WTC11 (cell line): ENCODE measurements around the gene PPP4R3B.

Source experiments
- CREB1 ChIP-seq: sonication (generic); formaldehyde crosslinking; IDR thresholded peaks from 2 replicates; pipeline ENCODE4 v1.8.0; 2023; ENCODE audit warnings: mild to moderate bottlenecking, missing genetic modification reagents
- ELF4 ChIP-seq: sonication (generic); formaldehyde crosslinking; IDR thresholded peaks from 2 replicates; pipeline ENCODE4 v1.8.1; 2022; ENCODE audit warnings: low read depth, mild to moderate bottlenecking, moderate library complexity, missing genetic modification reagents
- ESRRA ChIP-seq: sonication (generic); formaldehyde crosslinking; IDR thresholded peaks from 2 replicates; pipeline ENCODE4 v1.8.1; 2022; ENCODE audit warnings: mild to moderate bottlenecking, missing genetic modification reagents, borderline replicate concordance
- FOXJ3 ChIP-seq: sonication (generic); formaldehyde crosslinking; IDR thresholded peaks from 2 replicates; pipeline ENCODE4 v1.9.0; 2021; ENCODE audit warnings: missing genetic modification reagents, mild to moderate bottlenecking, borderline replicate concordance
- IRF2 ChIP-seq: sonication (generic); formaldehyde crosslinking; IDR thresholded peaks from 2 replicates; pipeline ENCODE4 v1.8.0; 2022; ENCODE audit warnings: low read depth, missing genetic modification reagents, borderline replicate concordance
- JUN ChIP-seq: sonication (generic); formaldehyde crosslinking; IDR thresholded peaks from 2 replicates; pipeline ENCODE4 v1.8.0; 2023; ENCODE audit warnings: mild to moderate bottlenecking, missing genetic modification reagents
- NR2C2 ChIP-seq: sonication (generic); formaldehyde crosslinking; IDR thresholded peaks from 2 replicates; pipeline ENCODE4 v1.8.0; 2022; ENCODE audit warnings: mild to moderate bottlenecking, missing genetic modification reagents
- SP1 ChIP-seq: sonication (generic); formaldehyde crosslinking; conservative IDR thresholded peaks from 2 replicates; pipeline ENCODE4 v1.8.1; 2022; ENCODE audit warnings: missing genetic modification reagents
- TP53 ChIP-seq: sonication (generic); formaldehyde crosslinking; IDR thresholded peaks from 2 replicates; pipeline ENCODE4 v1.8.1; 2023; ENCODE audit warnings: mild to moderate bottlenecking, missing genetic modification reagents
- TF ChIP-seq, protein P1 (sequence below): fragments of 250-450 bp; sonication (Bioruptor Pico); IDR thresholded peaks from 2 replicates; pipeline ENCODE4 v1.9.0; 2021; ENCODE audit warnings: mild to moderate bottlenecking
- TF ChIP-seq, protein P2 (sequence below): fragments of 200-600 bp; IDR thresholded peaks from 2 replicates; pipeline ENCODE4 v1.8.0; 2022; ENCODE audit warnings: antibody characterized with exemption
- TF ChIP-seq, protein P3 (sequence below): sonication (generic); formaldehyde crosslinking; IDR thresholded peaks from 2 replicates; pipeline ENCODE4 v1.8.1; 2023; ENCODE audit warnings: mild to moderate bottlenecking, missing genetic modification reagents, moderate library complexity
- TF ChIP-seq, protein P4 (sequence below): sonication (generic); formaldehyde crosslinking; conservative IDR thresholded peaks from 2 replicates; pipeline ENCODE4 v1.8.1; 2023; ENCODE audit warnings: mild to moderate bottlenecking, low read depth, missing genetic modification reagents, moderate library complexity
- TF ChIP-seq, protein P5 (sequence below): sonication (generic); formaldehyde crosslinking; IDR thresholded peaks from 2 replicates; pipeline ENCODE4 v1.8.1; 2023; ENCODE audit warnings: mild to moderate bottlenecking, missing genetic modification reagents, borderline replicate concordance

DNA sequence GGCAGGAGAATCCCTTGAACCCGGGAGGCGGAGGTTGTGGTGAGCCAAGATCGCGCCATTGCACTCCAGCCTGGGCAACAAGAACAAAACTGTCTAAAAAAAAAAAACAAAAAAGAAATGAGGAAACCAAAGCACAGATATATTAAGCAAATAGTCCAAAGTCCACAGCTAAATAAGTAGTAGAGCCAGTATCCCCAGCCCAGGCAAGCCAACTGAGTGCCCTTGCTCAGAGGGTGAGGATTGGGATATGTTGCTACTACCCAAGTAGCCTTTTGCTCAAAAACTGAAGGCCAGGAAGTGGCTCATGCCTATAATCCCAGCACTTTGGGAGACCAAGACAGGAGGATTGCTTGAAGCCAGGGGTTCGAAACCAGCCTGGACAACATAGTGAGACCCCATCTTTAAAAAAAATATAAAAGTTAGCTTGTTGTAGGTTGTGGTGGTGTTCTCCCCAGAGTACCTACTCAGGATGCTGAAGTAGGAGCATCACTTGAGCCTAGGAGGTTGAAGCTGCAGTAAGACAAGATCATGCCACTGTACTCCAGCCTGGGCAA lies 92.5 kb downstream of the PPP4R3B start:
- no peak for TF ChIP-seq CREB1 (CRISPR knock-in tag)
- TF ChIP-seq, protein P1, sequence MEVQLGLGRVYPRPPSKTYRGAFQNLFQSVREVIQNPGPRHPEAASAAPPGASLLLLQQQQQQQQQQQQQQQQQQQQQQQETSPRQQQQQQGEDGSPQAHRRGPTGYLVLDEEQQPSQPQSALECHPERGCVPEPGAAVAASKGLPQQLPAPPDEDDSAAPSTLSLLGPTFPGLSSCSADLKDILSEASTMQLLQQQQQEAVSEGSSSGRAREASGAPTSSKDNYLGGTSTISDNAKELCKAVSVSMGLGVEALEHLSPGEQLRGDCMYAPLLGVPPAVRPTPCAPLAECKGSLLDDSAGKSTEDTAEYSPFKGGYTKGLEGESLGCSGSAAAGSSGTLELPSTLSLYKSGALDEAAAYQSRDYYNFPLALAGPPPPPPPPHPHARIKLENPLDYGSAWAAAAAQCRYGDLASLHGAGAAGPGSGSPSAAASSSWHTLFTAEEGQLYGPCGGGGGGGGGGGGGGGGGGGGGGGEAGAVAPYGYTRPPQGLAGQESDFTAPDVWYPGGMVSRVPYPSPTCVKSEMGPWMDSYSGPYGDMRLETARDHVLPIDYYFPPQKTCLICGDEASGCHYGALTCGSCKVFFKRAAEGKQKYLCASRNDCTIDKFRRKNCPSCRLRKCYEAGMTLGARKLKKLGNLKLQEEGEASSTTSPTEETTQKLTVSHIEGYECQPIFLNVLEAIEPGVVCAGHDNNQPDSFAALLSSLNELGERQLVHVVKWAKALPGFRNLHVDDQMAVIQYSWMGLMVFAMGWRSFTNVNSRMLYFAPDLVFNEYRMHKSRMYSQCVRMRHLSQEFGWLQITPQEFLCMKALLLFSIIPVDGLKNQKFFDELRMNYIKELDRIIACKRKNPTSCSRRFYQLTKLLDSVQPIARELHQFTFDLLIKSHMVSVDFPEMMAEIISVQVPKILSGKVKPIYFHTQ (CRISPR knock-in tag): no peak
- no peak for TF ChIP-seq NR2C2
- TF ChIP-seq, protein P2, sequence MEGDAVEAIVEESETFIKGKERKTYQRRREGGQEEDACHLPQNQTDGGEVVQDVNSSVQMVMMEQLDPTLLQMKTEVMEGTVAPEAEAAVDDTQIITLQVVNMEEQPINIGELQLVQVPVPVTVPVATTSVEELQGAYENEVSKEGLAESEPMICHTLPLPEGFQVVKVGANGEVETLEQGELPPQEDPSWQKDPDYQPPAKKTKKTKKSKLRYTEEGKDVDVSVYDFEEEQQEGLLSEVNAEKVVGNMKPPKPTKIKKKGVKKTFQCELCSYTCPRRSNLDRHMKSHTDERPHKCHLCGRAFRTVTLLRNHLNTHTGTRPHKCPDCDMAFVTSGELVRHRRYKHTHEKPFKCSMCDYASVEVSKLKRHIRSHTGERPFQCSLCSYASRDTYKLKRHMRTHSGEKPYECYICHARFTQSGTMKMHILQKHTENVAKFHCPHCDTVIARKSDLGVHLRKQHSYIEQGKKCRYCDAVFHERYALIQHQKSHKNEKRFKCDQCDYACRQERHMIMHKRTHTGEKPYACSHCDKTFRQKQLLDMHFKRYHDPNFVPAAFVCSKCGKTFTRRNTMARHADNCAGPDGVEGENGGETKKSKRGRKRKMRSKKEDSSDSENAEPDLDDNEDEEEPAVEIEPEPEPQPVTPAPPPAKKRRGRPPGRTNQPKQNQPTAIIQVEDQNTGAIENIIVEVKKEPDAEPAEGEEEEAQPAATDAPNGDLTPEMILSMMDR: no peak
- no peak for TF ChIP-seq SP1 (CRISPR knock-in tag)
- no peak for TF ChIP-seq ELF4
- TF ChIP-seq, protein P3, sequence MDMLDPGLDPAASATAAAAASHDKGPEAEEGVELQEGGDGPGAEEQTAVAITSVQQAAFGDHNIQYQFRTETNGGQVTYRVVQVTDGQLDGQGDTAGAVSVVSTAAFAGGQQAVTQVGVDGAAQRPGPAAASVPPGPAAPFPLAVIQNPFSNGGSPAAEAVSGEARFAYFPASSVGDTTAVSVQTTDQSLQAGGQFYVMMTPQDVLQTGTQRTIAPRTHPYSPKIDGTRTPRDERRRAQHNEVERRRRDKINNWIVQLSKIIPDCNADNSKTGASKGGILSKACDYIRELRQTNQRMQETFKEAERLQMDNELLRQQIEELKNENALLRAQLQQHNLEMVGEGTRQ: no peak
- no peak for TF ChIP-seq JUN (CRISPR knock-in tag)
- no peak for TF ChIP-seq TP53 (CRISPR knock-in tag)
- TF ChIP-seq, protein P4, sequence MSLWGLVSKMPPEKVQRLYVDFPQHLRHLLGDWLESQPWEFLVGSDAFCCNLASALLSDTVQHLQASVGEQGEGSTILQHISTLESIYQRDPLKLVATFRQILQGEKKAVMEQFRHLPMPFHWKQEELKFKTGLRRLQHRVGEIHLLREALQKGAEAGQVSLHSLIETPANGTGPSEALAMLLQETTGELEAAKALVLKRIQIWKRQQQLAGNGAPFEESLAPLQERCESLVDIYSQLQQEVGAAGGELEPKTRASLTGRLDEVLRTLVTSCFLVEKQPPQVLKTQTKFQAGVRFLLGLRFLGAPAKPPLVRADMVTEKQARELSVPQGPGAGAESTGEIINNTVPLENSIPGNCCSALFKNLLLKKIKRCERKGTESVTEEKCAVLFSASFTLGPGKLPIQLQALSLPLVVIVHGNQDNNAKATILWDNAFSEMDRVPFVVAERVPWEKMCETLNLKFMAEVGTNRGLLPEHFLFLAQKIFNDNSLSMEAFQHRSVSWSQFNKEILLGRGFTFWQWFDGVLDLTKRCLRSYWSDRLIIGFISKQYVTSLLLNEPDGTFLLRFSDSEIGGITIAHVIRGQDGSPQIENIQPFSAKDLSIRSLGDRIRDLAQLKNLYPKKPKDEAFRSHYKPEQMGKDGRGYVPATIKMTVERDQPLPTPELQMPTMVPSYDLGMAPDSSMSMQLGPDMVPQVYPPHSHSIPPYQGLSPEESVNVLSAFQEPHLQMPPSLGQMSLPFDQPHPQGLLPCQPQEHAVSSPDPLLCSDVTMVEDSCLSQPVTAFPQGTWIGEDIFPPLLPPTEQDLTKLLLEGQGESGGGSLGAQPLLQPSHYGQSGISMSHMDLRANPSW: no peak
- TF ChIP-seq, protein P5, sequence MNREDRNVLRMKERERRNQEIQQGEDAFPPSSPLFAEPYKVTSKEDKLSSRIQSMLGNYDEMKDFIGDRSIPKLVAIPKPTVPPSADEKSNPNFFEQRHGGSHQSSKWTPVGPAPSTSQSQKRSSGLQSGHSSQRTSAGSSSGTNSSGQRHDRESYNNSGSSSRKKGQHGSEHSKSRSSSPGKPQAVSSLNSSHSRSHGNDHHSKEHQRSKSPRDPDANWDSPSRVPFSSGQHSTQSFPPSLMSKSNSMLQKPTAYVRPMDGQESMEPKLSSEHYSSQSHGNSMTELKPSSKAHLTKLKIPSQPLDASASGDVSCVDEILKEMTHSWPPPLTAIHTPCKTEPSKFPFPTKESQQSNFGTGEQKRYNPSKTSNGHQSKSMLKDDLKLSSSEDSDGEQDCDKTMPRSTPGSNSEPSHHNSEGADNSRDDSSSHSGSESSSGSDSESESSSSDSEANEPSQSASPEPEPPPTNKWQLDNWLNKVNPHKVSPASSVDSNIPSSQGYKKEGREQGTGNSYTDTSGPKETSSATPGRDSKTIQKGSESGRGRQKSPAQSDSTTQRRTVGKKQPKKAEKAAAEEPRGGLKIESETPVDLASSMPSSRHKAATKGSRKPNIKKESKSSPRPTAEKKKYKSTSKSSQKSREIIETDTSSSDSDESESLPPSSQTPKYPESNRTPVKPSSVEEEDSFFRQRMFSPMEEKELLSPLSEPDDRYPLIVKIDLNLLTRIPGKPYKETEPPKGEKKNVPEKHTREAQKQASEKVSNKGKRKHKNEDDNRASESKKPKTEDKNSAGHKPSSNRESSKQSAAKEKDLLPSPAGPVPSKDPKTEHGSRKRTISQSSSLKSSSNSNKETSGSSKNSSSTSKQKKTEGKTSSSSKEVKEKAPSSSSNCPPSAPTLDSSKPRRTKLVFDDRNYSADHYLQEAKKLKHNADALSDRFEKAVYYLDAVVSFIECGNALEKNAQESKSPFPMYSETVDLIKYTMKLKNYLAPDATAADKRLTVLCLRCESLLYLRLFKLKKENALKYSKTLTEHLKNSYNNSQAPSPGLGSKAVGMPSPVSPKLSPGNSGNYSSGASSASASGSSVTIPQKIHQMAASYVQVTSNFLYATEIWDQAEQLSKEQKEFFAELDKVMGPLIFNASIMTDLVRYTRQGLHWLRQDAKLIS (CRISPR knock-in tag): no peak
- TF ChIP-seq FOXJ3: no peak
- no peak for TF ChIP-seq IRF2 (CRISPR knock-in tag)
- TF ChIP-seq ESRRA (CRISPR knock-in tag): no peak
